ENCODE measurements around the gene MYOM3. TPM values are rescaled to one million over a fixed set of nuclear protein-coding genes. Genes with fewer than 3 reads are reported as not detected.
"Not testable (repeated sequence)": the region's sequence is repeated elsewhere in the genome, so short reads cannot be mapped to it uniquely, and the experiment has no call there.

MYOM3 gene
- total RNA-seq, 1 donor from 2014 or later, result not detected

DNA sequence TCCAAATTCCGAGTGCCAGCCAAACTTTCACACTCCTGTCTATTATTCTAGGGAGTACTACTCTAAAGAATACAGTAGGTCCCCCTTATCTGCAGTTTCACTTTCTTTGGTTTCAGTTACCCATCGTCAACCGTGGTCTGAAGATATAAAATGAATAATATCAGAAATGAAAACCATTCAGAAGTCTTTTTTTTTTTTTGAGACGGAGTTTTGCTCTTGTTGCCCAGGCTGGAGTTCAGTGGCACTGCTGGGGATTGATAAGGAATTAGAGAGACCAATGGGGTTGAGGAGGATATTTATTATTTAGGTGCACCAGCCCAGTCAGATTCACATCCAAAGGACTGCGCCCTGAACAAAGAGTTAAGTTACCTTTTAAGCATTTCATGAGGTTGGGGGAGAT, 79.0 kb downstream of the MYOM3 start:
- Mint-ChIP-seq H3K27me3 (ENCODE audit: unreplicated experiment) (no peaks in the 10 kb centered on the region), H3K36me3 (ENCODE audit: unreplicated experiment) (no peaks in the 10 kb centered on the region), H3K4me3 (ENCODE audit: unreplicated experiment) (no peak overlapping the region), H3K4me1 (ENCODE audit: unreplicated experiment) (peaks cover under 1% of the 10 kb centered on the region), H3K27ac (ENCODE audit: unreplicated experiment) (no peak overlapping the region), H3K9me3 (ENCODE audit: unreplicated experiment) (no peaks in the 10 kb centered on the region)
- no peak for TF ChIP-seq CTCF (IDR thresholded peaks at IDR 0.05)
- DNase-seq (ENCODE audit: extremely low spot score, unreplicated experiment), result no peak

- not testable (repeated sequence) for H3K27me3 Mint-ChIP-seq (ENCODE audit: unreplicated experiment); H3K9me3 Mint-ChIP-seq (ENCODE audit: unreplicated experiment); H3K27ac Mint-ChIP-seq (ENCODE audit: unreplicated experiment); H3K4me1 Mint-ChIP-seq (ENCODE audit: unreplicated experiment); H3K36me3 Mint-ChIP-seq (ENCODE audit: unreplicated experiment); H3K4me3 Mint-ChIP-seq (ENCODE audit: unreplicated experiment); DNase-seq (ENCODE audit: extremely low spot score, unreplicated experiment)
Measured at GRCh38 chr1:24030976-24031516, 80.9 kb downstream of the MYOM3 start.

DNA sequence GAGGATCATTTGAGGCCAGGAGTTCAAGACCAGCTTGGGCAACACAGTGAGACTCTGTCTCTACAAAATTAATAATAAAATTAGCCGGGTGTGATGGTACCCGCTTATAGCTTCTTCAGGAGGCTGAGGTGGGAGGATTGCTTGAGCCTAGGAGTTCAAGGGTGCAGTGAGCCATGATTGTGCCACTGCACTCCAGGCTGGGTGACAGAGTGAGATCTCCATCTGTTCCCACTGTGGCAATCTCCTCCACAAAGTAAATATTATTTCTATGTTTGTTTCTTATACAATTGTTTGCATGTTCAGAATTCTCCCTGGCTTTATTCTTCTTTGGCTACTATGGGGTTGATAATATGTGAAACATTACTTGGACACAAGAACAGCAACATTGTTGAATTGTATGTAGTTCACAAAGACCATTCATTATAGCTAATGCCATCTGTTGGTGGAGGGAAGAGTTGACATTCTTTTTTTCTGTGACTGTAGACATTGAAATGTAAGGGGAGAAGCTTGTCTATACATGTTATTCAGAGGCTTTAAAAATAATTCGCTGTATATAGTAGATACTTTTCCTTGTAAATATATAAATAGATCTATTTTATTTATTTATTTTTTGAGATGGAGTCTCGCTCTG, 84.0 kb downstream of the MYOM3 start:
- TF ChIP-seq CTCF (IDR thresholded peaks at IDR 0.05), result peak; percentile 70
- H3K9me3 Mint-ChIP-seq (ENCODE audit: unreplicated experiment), result no peaks in the 10 kb centered on the region
- no peaks in the 10 kb centered on the region for H3K36me3 Mint-ChIP-seq (ENCODE audit: unreplicated experiment)
- H3K27me3 Mint-ChIP-seq (ENCODE audit: unreplicated experiment), result no peaks in the 10 kb centered on the region
- no peak for DNase-seq (ENCODE audit: extremely low spot score, unreplicated experiment)
- H3K27ac Mint-ChIP-seq (ENCODE audit: unreplicated experiment), result no peak overlapping the region
- peaks cover 9% of the 10 kb centered on the region for H3K4me1 Mint-ChIP-seq (ENCODE audit: unreplicated experiment)
- H3K4me3 Mint-ChIP-seq (ENCODE audit: unreplicated experiment), result no peak overlapping the region

DNA sequence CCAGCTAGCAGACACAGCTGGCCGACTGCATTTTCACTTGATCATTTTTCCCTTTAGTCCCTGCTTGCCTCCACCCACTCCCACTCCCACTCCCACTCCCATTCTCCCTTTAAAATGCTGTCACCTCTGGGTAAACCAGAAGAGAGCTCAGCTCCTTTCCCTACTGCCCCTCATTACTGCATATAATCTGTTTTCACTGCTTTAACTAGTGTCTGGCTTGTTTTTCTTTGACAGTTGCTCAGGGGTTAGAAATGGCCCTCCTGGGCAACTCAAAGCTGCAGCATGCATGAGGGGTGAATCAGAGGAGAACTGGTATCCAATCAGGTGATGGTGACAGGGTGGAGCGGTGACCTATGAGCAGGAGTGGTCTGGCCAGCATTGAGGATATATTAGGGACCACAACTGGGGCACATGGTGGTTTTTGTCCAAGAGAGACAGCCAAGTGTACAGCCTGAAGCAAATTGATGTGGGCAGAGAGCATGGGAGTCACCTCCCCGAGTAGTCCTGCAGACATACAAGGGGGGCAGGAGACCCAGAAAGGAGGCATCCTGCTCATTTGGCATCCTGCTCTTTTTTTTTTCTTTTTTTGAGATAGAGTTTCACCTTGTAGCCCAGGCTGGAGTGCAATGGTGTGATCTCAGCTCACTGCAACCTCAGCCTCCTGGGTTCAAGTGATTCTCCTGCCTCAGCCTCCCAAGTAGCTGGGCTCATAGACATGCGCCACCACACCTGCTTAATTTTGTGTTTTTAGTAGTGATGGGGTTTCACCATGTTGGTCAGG, 89.2 kb downstream of the MYOM3 start:
- Mint-ChIP-seq H3K4me1 (ENCODE audit: unreplicated experiment) (peaks cover 51% of the 10 kb centered on the region), H3K36me3 (ENCODE audit: unreplicated experiment) (no peaks in the 10 kb centered on the region), H3K27me3 (ENCODE audit: unreplicated experiment) (no peaks in the 10 kb centered on the region), H3K4me3 (ENCODE audit: unreplicated experiment) (no peak overlapping the region), H3K27ac (ENCODE audit: unreplicated experiment) (peak overlapping the region; percentile 99), H3K9me3 (ENCODE audit: unreplicated experiment) (no peaks in the 10 kb centered on the region)
- TF ChIP-seq CTCF (IDR thresholded peaks at IDR 0.05), result no peak
- no peak for DNase-seq (ENCODE audit: extremely low spot score, unreplicated experiment)

DNA sequence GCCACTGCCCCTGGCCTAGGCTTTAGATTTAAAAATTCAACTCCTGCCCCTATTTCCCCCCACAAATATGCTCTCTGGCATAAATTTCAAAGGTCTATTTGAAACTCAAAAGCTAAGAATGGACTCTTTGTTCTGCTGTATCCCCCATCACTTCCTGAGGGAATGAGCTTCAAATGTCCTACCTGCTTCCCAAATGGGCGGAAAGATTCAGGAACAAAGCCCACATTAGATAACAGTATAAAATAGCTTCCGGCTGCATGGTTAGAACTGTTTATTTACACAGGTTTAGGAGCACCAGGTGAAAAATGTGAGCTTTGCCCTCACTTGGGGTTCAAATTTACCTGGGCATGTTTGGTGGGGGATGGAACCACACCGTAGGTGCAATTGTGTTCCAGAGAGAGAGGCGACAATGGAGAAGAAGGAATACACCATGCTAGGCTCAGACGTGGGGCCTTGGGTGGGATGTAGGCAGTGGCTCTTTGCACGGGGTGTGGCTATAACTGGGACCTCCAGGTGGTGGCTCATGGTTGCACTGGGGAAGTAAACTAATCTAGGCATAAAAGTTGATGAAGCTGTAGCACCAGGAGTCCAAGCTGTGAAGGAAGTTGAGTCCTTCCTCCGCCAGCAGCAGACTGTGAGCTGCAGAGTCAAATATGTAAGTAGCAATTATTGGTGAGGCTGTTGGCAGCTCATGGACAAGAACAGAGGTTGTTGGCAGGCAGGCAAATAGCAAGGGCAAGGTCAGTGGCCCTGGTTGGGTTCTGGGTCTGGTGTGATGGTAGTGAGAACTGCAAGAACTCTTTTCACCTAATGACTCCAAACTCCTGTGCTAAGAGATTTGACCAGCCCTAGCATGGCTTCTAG, 90.3 kb downstream of the MYOM3 start:
- Mint-ChIP-seq H3K4me3 (ENCODE audit: unreplicated experiment) (no peak overlapping the region), H3K4me1 (ENCODE audit: unreplicated experiment) (peaks cover 56% of the 10 kb centered on the region), H3K27ac (ENCODE audit: unreplicated experiment) (peak overlapping the region; percentile 99), H3K36me3 (ENCODE audit: unreplicated experiment) (no peaks in the 10 kb centered on the region), H3K27me3 (ENCODE audit: unreplicated experiment) (no peaks in the 10 kb centered on the region), H3K9me3 (ENCODE audit: unreplicated experiment) (no peaks in the 10 kb centered on the region)
- no peak for DNase-seq (ENCODE audit: extremely low spot score, unreplicated experiment)
- TF ChIP-seq CTCF (IDR thresholded peaks at IDR 0.05), result no peak

All from osteocyte (in vitro differentiated cells).